ENCODE results near the gene CARD19.
A peak's percentile ranks its signal among the peaks of the same experiment; 100 is the strongest.
"Not testable (repeated sequence)": the region's sequence is repeated elsewhere in the genome, so short reads cannot be mapped to it uniquely, and the experiment has no call there.

Gene CARD19

DNA sequence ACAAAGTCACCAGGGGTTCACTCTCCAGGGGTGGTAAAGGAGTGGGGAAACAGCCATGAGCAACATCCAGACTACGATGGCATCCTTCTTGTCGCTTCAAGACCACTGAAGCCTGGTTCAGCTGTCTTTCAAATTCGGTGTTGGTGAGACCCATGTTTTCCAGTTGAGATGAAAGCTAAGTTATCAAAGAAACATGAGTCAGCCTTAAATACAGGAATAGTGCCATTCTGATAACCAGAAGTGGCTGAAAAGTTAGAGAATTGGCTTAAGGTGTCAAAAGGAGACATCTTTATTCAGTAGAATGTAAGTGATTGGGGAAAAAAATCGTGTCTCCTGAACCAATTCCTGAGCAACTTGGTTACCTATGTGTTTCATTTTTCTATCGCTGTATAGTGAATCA lies 7.0 kb upstream of the CARD19 start:
- no peak for DNase-seq (ENCODE audit: low read depth)

DNA sequence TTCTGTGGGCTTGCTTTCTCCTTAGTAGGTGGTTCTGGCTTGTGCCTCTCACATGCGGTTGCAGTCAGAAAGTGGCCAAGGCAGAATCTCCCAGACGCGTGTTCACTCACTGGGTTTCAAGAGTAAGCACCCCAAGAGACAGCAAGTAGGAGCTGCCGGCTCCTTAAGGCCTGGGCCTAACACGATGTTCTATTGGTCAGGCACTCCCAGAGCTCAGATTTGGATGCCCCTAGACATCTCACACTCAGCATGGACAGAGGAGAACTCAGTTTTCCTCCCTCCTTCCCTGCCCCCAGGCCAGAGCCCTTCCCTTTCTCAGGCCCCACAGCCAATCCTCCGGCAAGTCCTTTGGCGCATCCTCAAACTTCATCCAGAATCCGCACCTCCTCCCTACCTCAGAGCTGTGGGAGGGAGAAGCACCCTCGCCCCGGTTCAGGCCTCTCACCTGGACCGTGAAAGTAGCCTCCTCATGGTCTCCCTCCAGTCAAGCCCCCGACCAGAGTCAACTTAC lies 6.5 kb upstream of the CARD19 start:
- DNase-seq (ENCODE audit: low read depth) = no peak

DNA sequence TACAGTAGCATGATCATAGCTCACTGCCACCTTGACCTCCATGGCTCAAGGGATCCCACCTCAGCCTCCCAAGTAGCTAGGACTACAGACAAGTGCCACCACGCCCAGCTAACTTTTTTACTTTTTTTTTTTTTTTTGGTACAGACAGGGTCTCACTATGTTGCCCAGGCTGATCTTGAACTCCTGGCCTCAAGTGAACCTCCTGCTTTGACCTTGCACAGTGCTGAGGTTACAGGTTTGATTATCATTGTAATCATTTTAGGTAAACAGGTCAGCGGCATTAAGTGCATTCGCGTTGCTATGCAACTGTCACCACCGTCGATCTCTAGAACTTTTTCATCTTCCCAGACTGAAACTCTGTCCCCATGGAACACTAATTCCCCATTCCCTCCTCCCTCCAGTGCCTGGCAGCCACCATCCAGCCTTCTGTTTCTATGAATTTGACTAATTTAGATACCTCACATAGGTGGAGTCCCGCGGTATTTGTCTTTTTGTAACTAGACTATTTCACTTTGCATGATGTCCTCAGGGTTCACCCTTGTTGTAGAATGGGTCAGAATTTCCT lies 5.8 kb upstream of the CARD19 start:
- no peak for DNase-seq (ENCODE audit: low read depth)

DNA sequence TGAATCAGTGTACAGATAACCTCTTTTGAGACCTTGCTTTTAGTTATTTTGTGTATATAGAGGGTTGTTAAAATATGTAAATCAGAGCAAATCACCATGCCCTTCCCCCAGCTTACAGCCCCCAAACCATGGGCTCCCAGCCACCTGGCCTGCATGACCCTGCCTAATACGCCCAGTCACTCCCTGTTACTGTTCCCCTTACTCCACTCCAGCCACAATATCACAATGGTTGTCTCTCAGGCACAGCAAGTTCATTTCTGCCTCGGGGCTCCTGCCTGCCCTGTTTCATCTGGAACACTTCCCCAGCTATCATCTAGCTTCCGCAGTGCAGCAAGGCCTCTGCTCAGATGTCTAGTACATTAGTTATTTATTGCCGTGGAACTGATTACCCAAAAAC lies 5.0 kb upstream of the CARD19 start:
- DNase-seq (ENCODE audit: low read depth) = no peak

DNA sequence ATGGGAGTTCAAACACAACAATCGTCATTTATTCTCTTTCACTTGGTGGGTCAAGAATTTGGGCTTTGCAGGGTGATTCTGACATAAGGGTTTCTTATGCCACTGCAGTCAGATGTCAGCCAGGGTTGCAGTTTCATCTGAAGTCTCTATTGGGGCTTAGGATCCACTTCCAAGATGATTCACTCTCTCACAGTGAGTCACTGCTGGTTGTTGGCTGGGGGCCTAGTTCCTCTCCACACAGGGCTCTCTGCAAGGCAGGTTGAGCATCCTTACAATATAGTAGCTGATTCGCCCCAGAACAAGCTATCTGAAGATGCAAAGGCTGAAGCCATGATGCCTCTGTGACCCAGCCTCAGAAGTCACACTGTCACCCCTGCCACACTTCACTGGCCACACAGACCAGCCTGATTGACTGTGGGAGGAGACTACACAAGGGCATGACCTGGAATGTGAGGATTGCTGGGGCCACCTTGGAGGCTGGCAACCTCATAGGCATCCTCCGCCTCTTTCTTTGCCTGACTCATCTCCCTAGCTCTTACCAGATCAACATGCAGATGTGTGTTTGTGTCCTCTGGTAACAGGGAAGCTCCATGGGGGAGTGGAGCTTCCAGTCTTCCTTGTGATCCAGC lies 4.5 kb upstream of the CARD19 start:
- DNase-seq (ENCODE audit: low read depth) = peak; percentile 58

DNA sequence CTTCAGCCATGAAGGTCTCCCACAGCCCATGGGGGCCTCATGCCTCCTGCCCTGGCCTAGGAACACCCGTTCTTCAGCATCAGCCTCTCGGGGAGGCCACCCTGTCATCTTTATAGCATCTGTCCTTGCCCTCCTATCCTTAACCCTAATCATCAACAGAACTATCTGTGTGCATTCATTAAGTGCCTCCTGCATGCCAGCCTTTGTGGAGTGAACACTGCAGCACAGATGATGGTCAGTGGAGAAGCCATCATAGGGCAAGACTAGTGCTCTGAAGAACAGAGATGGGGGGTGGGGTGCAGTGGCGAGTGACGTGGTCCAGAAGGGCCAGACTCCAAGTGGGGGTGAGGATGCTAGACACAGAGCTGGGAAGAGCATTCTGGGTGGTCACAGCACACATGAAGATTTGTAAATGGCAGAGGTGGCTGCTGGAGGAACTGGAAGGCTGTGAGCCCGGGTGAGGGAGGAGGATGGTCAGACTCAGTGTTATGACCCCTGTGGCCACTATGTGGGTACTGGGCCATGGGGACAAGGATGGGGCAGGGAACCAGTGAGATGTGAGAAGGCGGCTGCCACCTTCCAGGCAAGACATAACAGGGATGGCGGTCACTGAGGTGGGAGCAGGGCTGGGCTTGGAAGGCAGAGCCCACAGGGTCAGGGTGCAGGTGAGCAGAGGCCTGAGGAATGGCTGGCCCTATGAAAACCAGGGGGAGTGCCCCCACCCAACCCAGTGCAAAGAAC lies 3.6 kb upstream of the CARD19 start:
- no peak for DNase-seq (ENCODE audit: low read depth)

DNA sequence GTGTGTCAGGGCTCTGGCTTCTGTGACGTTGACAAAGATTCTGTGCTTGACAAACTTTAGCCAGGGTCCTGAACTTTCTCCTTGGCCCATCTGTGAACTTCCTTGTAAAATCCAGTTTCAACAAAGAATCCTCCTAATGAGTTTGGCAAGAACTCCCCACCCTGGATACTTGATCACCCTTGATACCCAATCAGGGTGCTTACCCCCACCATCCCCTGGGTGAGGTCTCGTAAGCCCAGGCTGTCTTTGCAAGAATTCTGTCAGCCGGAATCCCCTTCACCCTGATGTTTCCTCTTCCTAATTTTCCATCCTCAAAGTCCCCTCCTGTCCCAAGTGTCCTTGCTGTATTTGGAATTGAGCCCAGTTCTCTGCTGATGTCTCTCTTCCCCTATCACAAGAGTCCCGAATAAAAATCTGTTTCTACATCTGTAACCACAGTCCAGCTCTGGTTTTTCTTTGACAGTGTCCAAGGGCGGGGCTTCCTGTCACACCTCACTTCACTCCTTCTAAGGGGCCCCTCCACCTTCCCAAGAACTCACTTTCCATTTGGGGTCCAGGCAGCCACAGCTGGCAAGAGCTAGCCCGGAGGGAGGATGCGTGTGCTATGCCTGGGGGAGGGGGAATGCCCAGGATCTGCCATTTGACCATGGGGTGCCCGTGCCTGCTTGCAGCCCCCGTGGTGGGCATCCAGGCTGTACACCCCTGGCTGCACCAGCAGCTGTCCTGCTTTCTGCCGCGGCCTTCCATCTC lies 2.7 kb upstream of the CARD19 start:
- DNase-seq (ENCODE audit: low read depth) = no peak

DNA sequence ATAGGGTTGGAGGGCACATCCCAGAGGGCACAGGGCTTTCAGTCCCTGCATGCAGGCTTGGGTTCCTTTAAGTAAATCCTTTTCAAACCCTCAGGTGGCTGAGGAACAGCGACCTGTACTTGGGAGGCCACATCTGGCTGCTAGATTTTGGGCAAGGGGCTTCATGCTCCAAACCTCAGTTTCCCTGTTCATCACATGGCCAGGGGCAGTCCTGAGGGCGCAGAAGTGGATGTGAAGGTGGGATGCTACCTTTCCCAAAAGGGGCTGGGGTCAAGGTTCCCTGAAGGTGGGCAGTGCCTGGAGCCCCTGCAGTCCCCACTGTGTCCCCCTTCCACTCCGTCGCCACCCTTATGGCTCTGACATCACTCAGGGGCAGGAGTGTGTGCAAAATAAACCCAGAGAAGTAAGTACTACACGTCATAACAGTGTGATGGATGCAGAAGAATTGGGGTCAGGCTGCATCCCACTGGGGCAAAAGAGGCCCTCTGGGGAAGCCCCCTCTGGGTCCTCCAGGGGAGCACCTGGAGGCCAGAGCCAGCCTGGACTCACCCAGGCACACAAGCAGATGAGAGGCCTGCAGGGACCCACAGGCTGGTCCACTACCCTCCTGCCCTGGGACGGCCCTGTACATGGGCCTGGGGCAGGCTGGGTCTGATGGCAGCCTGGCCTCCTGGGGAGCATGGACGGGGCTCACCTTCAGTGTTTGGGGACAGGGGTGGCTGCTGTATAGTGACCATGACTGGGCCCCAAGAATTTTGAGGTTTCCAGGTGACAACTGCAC lies 1.9 kb upstream of the CARD19 start:
- no peak for DNase-seq (ENCODE audit: low read depth)

DNA sequence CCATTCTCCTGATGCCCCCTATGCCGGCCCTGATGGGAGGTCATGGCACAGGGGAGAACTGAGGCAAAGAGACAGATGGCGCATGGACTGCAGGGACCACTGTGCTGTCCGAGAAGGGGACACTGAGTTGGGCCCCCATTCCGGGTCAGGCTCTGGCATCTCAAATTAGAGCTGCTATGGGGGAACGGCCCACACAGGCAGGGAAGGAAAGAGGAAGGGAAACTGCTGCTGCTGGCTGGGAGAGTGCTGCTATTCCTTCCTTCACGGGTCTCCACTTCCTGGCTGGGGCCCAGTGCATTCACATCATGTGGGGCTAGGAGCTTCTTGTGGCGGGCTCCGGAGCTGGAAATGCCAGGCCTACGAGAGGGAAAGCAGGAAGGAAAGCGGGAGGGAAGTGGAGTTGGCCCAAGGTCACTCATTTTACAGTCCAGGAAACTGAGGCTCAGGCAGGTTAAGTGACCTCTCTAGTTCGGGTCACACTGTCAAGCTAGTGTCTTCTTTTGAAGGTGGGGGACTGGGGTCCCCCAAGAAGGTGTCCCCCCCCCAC lies 1.3 kb upstream of the CARD19 start:
- no peak for DNase-seq (ENCODE audit: low read depth)

DNA sequence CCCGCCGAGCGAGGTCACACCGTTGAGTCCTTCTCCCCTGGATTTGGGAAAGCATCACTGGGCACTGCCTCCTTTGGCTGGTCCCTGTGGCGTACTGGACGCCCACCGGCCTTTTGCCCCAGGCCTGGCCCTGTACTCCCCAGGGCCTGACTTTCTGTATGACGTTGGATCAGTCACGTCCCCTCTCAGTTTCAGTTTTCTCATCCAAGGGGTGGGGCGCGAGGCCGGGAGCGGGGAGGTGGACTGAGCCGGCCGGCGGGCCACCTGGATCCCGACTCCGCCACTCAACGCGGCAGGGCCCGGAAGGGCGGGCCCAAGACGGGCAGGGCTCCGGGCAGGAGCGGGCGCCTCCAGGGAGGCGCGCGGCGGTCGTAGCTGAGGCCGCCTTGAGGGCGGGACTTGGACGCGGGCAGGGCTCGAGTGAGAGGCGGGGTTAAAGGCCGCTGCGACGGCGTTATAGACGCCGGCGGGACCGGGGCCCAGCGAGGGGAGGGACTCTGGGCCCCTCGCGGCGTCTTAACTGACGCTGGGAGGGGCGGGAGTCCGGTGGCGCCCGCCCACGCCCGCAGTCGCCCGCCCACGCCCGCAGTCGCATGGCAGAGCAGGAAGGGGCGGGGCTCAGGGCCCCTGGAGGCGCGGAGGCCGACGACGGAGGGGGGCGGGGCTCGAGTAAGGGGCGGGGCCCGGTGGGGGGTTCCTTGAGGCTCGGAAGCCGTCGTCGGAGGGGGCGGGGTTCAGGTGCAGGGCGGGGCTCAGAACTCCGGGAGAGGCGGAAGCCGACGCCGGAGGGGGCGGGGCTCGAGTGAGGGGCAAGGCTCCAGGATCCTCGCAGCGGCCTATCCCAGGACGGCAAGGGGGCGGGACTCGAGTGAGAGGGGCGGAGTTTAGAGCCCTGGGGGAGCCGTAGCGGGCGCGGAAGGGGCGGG lies 549 bp upstream of the CARD19 start:
- peak; percentile 73 for DNase-seq (ENCODE audit: low read depth)

DNA sequence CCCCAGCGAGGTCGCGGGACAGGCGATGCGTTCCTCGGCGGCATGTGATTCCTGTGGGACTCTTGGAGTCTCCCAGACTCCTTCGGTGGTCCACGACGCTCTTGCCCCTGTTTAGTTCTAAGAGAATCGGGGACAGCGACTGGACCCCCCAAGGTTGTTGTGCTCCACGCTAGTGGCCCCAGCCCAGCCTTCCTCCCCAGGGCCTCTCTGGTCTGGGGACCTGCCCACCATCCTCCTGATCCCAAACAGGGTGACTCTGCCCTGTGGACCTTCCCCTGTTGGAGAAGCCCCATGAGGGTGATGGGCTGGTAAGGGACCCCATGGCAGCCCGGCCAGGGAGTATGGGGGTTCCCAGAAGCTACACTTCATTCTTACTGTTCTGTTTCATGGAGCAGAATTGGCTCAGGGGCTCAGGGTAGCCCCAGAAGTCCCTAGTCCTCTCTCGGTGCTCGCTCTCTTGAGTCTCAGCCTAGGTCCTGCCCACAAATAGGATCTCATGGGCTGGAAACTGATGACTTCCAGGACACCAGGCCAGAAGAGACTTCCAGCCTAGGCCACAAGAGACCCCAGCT lies 880 bp downstream of the CARD19 start:
- no peak for DNase-seq (ENCODE audit: low read depth)

DNA sequence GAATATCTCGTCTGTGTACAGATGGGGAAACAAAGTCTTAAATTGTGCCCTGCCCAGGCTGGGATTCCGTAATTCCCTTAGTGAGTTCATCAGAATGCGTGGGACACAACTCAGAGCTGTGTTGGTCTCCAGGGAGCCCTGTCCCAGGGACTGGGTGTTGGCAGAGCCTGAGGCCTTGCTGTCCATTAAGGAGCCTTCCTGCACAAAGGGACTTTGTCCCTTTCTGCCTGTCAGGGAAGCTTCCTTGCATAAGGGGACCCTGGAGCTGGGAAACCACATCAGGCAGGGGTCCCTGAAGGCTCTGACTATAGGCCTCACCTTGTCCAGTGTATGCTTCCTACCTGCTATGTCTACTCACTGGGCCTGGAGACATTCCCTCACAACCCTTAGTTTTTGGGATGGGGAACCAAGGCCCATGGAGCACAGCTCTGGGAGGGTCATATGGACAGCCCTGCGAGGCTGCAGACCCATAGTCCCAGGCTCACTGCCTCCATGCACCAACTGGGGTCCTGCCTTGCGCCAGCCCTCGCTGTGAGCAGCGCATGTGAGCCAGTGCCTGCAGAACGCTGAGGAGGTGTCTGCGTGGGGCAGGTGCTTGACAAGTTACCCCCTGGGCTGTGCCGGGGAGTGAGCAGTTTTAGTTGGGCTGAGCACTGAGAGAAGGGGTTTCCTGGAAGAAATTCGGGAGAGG lies 1.6 kb downstream of the CARD19 start:
- DNase-seq (ENCODE audit: low read depth) = no peak

DNA sequence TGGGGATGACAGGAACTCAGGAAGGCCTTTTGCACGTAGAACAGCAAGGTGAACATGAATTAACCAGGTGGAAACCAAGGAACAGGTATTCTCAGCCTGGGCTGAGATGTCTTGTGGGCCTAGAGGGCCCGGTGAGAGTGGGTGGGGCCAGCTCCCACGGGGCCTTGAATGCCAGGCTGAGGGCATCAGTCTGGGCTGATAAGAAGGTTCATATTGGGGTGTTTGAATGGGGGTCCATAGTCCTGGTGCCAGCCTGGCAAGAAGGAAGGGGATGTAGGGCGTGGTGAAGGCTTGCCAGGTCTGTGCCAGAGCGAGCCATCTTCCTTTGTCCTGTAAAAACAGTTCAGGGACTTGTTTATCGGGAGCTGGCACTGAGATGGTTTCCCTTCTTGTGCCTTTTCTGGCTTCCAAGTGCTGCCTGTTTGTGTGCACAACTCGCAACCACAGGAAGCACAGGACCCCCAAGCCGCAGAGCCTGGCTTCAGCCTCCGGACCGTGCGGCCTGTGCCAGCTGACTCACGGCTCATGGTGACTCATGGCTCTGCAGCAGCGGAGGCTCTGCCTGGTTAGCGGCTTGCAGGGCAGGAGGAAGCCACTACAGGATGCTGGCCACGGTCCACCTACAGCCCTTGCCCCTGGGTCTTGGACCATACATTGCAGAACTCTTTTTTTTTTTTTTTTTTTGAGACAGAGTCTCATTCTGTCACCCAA lies 2.4 kb downstream of the CARD19 start:
- DNase-seq (ENCODE audit: low read depth) = peak; percentile 82

DNA sequence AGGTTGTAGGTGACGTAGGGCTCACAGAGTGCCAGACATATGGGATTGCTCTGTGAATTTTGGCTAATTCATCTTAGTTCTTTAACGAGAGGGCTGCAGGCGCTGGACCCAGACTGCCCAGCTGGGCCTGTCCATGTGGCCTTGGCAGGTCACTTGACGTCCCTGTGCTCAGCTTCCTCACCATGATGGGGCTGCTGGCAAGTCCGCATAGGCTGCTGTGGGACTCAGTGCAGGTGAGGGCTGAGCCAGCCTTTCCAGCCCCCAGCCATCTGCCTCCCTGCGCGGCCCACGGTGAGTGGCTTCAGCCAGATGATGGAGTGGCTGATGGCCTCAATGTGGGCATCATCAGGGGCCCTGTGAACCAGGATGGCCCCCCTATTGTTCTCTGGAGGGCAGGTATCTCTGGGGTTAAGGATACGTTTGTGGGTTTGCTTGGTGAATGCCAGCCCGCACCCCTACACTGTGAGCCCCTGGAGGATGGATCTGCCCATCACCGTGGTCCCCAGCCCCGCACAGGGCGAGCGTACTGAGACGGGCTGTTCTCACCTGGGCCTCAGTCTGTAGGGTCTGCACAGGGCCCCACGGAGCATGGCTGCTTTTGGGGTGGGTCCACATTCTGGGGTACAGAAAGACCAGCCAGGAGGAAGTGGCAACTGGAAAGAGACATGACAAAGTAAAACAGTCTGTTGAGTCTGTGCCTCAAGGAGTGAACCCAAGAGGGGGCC lies 3.7 kb downstream of the CARD19 start:
- no peak for DNase-seq (ENCODE audit: low read depth)

DNA sequence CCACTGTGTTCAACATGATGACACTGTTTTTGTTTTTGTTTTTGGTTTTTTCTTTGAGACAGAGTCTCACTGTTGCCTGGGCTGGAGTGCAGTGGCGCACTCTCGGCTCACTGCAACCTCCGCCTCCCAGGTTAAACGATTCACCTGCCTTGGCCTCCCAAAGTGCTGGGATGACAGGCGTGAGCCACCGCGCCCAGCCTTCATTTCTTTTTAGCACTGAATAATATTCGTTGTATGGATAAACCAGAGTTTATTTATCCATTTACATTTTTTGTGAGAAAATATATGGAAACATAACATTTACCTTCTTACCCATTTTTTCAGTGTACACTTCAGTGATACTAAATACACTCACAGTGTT lies 4.2 kb downstream of the CARD19 start:
- no peak for DNase-seq (ENCODE audit: low read depth)

DNA sequence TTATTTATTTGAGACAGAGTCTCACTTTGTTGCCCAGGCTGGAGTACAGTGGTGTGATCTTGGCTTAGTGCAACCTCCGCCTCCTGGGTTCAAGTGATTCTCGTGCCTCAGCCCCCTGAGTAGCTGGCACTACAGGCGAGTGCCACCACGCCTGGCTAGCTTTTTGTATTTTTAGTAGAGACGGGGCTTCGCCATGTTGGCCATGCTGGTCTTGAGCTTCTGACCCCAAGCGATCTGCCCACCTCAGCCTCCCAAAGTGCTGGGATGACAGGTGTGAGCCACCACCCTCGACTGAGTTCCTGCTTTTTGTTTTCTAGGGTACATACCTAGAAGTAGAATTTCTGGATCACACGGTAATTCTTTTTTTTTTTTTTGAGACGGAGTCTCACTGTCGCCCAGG lies 5.1 kb downstream of the CARD19 start:
- not testable (repeated sequence) for DNase-seq (ENCODE audit: low read depth)

DNA sequence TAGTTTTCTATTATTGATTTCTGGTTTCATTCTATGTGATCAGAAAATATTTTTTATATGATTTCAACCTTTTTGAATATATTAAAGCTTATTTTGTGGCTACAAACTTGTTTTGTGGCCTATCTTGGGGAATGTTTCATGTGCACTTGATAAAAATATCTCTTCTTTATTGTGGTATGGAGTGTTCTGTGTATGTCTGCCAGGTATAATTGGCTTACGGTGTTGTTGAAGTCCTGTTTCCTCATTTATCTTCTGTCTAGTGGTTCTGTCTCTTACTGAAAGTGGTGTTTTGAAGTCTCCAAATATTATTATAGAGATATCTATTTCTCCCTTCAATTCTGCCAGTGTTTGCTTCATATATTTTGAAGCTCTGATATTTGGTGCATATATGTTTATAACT lies 9.6 kb downstream of the CARD19 start:
- DNase-seq (ENCODE audit: low read depth) = no peak

DNA sequence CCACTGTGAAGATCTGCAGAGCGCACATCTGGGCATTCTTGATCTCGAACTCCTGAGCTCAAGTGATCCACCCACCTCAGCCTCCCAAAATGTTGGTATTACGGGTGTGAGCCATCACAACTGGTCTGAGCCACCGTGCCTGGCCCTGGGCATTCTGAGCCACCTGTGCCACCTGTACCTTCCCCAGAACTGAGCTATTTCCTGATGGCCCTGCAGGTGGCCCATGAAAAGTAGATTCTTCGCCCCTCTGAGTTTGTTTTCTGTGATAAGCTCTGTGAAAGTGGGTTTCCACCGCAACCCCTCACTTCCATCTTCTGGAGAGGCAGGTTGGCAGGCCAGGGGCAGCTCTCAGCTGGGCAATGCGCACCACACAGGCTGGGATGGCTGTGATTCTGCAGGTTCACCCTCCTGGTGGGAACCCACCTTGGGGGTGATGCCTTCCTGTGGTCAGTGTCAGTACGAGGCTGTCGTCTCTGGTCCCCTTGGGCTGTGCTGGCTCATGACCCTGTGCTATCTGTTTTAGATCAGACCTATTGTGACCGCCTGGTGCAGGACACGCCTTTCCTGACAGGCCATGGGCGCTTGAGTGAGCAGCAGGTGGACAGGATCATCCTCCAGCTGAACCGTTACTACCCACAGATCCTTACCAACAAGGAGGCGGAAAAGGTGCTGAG lies 11.3 kb downstream of the CARD19 start:
- no peak for DNase-seq (ENCODE audit: low read depth)

Measured in GM04503 (cell line).